GM18907 (cell line): ENCODE data around the gene TRIM29.

ENCODE experiments used
- ATAC-seq: cut with Tn5 transposase; IDR thresholded peaks from one replicate; pipeline ENCODE4 v1.9.1; 2021; ENCODE audit warnings: mild to moderate bottlenecking, moderate library complexity; ENCODE audit not compliant: unreplicated experiment

The TRIM29 gene

GRCh38 chr11:120125509-120125908 lies 12.4 kb downstream of the TRIM29 start:
- no peak for ATAC-seq

GRCh38 chr11:120125024-120125423 lies 12.9 kb downstream of the TRIM29 start:
- no peak for ATAC-seq

GRCh38 chr11:120124355-120124754 lies 13.6 kb downstream of the TRIM29 start:
- no peak for ATAC-seq

DNA sequence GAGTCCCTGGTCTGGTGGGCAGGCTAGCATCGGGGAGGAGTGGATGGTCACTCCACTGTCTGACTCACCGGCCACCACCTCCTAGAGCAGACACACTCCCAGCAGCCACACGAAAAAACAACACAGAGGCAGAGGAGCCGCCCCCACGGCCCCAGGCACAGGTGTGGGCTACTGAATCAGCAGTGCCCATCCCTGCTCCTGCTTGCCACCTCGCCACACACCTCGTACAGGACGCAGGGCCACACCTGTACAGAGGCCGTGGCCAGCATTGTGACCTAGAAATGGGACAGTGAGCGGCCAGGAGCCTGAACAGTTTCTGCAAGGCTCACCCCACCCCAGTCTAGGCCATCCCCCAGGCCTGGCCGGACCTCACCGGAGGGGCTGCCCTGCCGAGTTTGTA lies 14.0 kb downstream of the TRIM29 start:
- ATAC-seq: no peak

DNA sequence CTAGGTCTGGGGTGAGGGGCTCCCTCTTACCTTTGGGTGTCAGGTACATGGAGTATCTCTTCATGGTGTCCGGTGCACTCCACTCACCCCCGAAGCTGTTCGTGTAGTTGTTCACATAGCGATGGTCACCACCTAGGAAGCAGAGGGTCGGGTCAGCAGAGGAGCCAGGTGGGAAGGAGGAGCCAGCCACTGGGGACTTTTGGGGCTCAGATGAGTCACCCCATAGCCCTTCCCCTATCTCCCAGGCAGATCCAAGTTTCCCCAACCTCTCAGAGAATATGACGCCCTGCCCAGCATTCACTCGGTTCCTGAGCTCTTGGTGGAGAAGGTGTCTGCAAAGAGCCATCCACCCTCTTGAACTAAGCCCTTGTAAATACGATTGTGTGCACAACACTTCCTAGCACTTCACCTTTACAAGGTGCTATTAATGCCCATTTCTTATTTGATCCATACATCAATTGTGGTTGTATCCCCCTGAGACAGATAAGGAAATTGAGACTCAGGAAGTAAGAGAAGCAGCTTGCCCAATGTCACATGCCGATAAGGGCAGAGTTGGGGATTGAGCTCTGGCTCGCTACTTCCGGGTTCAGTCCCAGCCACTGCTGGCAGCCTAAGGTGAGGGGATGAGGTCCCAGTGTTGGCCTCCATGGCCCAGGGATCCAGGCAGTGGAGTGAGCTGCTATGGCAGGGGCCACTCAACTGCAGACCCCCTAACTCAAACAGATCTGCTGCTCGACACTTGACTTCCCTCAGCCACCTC lies 14.8 kb downstream of the TRIM29 start:
- ATAC-seq: no peak

GRCh38 chr11:120121914-120122473 lies 15.9 kb downstream of the TRIM29 start:
- ATAC-seq: no peak

- ATAC-seq: no peak
Observed at GRCh38 chr11:120121336-120121735, 16.6 kb downstream of the TRIM29 start.

DNA sequence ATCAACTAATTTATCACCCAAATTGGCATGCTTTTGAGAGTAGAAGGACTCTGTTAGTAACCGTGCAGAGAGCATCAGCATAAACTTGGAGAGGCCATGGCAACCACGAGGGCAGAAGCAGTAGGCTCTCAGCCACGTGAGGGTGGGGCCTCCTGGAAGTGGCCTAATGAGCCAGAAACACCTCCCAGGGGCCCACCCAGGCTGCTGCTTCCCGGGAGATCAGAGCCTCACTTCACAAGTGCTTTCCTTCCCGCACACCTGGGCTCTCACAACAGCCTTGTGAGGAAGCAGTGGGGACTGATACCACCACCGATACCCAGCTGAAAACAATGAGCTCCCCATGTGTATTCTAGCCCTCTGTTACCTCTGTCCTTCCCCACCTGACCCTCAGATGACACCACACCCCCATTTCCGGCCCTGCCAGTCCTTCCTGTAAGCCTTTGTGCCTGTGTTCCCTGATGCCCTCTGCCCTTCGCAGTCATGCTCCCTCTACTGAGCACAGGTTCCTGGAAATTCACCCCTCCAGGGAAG lies 17.0 kb downstream of the TRIM29 start:
- ATAC-seq: no peak

- ATAC-seq: no peak
Observed at GRCh38 chr11:120119121-120119520, 18.8 kb downstream of the TRIM29 start.

DNA sequence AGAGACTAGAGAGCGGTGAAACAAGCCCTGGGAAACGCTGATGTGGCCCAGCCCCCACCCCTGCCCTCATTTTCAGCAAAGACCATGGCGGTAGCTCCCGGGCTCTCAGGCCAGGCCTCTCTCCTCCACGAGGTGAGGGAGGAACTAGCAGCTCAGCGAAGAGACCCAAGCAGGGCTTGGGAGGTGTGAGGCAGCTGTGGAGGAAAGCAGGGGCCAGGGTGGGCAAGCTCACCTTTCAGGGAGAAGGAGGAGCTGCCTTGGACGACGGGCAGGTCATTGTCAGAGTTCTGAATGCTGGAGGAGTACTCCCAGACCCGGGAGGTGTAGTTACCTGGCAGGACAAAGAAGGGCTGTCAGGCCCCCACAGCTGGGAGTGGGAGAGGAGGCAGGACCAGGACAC lies 19.9 kb downstream of the TRIM29 start:
- ATAC-seq: no peak

GRCh38 chr11:120116966-120117365 lies 20.9 kb downstream of the TRIM29 start:
- no peak for ATAC-seq

GRCh38 chr11:120115272-120116000 lies 22.5 kb downstream of the TRIM29 start:
- no peak for ATAC-seq

DNA sequence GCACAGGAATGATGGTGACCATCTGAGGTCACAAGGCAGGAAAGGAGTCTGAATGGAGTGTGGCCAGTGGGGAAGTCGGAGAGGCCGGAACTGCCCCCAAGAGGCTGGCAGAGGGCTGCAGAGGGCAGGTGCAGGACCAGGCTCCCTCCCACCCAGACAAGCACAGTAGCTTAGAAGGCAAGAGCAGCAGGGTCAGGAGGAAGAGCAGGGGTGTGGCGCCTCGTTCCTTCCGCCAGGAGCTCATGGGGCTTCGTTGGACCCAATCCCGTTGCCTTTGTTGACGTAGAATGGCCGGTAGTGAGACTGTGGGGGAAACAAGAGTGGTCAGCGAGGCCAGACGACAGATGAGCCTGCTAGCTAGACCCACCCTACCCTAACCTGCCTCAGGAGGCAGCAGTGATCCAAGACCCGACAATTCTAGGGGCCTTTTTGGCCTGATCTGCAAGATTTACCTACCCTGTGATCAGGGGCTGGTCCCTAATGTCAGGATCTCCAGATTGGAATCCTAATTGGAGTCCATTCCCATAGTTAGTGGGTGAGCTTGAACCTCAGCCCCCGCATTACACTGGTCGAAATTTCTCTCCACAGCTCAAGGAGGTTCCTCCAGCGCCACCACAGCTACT lies 25.6 kb downstream of the TRIM29 start:
- no peak for ATAC-seq

- no peak for ATAC-seq
Observed at GRCh38 chr11:120109531-120109930, 28.4 kb downstream of the TRIM29 start.

DNA sequence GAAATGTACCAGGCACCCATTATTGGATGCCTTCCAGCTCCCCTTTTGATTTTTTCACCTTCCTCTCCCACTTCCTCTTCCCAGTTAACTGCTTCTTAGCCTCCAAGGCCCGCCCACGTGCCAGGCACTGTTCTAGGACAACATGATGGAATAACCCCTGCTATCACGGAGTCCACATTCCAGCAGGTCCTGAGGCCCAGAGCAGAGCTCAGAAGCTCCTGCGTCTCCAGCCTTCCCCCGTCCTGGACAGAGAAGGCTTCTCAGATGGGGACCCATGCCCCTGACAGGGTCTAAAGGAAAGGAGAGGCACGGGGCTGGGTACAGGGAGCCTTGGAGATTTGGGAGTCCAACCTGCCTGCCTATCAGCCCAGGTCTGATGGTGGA lies 29.1 kb downstream of the TRIM29 start:
- ATAC-seq: no peak

DNA sequence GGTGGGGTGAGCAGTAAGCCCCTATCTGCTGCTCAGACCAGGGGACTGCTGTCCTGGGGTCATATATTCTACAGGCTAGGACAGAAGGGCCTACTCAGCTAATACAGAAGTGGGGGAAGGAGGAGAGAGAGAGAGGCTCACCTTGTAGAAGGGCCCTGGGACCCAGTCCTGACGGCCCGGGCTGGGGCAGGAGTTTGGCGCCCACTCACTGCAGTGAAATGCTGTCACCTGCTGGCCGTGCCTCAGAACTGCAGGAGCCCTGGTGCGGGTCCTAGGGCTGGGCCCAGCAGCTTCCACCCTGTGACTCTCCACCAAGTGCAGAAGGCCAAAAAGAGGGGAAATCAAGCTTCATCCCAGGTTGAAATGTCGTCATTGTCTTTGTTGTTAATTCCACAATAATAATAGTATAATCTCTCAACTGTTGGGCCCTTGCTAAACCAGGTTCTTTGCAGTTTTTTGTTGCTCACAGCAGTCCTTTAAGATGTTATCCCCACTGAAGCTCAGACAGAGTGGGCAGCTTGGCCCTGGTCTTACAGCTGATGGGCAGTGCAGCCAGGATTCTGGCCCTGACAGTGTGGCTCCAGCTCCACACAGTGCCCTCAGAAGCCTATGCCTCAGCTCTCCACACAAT lies 29.6 kb downstream of the TRIM29 start:
- no peak for ATAC-seq

DNA sequence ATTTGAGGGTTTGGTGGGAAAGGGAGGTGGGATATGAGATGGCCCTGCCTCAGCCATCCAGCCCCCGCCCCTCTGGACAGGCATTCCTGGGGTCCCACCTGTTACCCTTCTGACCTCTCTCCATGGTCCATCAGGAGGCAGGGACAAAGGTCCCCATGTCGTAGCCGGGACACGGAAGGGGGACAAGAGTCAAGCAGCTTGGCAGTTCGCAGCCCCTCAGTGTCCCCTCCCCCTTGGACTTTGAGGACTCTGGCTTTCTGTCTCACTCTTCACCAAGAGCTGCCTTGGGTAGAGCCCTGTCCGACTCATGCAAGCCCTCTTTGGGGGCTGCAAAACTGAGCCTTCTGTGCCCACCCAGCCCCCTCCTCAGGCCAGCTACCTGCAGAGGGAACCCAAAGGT lies 30.2 kb downstream of the TRIM29 start:
- no peak for ATAC-seq

DNA sequence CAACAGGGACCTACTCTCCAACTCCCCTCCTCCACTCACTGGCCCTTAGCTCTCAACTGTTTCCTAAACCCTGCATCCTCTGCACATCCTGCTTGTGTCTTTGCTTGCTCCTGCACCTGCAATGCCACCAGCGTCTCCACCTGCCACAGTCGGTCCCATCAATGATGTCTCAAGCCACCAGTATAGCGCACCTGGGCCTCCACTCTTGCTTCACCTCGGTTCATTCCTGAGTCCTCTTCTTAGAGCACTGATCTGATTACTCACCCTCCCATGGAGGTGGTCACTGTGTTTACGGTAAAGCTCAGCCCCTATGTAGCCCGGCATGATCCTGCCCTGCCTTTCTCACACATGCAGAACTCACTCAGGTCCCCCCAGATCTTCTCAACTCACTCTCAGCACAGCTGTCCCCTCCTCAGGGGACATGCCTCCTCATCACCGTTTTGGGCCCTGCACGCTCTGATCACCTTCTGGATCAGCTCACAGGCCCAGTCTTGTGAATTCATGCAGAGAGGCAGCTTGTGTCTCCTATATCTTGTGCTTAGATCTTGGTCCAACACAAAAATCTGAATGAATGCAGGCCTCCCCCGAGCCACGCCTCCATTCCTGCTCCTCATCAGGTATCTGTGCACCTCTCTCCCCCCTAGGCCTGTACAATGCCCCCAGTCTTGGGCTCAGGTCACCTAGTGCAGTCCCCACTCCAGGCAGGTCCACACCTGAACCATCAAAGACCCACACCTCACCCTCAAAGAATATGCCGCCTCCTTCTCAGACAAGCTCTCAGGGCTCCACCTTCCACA lies 31.4 kb downstream of the TRIM29 start:
- no peak for ATAC-seq

GRCh38 chr11:120105576-120105975 lies 32.3 kb downstream of the TRIM29 start:
- no peak for ATAC-seq

DNA sequence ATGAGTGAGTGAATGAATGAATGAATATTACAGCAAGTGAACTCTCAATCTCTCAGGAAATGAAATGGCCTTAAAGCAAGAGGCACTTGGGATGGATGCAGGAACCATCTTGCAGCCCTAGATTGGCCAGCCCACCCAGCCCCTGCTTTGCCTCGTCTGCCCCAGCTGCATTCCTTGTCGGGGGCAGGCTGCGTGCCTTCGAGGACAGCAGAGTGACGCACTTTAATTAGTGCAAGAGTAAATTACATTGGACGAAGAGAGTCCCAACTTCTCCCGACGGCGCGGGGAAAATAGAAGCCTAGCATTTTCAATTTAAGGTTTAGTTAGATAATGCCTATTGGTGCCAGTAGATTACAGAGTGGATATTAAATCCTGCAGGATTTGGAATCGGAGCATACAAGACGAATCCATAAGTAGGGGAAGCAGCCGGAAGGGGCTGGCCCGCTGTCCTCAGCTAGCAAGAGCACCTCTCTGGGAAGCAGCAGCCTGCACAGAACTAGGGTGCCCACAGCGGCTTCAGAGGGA lies 33.8 kb downstream of the TRIM29 start:
- ATAC-seq: no peak
